ENCODE results near the gene NR6A1.

NR6A1 gene

DNA sequence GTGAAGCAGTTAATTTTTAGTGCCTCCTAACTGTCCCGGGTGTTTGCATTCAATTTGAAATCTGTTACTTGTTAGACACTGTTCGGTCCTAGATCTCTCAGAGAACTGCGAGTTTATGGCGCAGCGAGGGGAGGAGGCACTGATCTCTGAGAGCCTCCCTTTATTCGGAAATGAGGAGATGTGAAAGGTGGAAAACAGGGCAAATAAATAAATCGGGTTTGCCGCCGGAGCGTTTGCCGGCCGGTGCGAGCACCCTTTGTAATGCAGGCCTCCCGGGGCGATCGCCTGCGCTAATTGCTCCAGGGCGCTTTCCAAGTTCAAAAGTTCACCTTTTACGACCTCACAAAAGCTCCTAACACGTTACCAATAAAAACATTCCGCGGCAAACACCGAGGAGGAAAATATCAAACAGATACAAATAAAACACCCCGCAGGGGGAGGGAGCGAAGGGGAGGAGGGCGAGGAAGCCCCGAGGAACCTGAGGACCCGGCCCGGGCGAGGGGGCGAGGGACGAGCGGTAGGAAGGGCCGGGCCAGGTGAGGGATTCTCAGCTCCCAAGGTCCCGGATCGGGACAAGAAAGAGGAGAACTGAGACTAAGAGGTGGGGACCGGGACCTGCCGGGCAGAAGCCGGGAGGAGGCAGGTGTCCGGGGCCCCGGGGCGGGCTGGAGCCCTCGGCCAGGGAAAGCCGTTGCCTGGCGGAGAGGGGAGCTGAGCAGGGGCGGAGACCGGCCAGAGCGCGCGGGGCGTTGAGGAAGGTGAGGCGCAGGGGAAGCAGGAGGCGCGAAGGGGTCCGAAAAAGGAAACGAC is 1.4 kb downstream of the NR6A1 start:
- TF ChIP-seq, protein P1, sequence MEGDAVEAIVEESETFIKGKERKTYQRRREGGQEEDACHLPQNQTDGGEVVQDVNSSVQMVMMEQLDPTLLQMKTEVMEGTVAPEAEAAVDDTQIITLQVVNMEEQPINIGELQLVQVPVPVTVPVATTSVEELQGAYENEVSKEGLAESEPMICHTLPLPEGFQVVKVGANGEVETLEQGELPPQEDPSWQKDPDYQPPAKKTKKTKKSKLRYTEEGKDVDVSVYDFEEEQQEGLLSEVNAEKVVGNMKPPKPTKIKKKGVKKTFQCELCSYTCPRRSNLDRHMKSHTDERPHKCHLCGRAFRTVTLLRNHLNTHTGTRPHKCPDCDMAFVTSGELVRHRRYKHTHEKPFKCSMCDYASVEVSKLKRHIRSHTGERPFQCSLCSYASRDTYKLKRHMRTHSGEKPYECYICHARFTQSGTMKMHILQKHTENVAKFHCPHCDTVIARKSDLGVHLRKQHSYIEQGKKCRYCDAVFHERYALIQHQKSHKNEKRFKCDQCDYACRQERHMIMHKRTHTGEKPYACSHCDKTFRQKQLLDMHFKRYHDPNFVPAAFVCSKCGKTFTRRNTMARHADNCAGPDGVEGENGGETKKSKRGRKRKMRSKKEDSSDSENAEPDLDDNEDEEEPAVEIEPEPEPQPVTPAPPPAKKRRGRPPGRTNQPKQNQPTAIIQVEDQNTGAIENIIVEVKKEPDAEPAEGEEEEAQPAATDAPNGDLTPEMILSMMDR (IDR thresholded peaks at IDR 0.05; ENCODE audit: insufficient read depth, missing control alignments), result no peak
- no peak for FAIRE-seq
- no peak for DNase-seq (ENCODE audit: insufficient read length, low spot score)

DNA sequence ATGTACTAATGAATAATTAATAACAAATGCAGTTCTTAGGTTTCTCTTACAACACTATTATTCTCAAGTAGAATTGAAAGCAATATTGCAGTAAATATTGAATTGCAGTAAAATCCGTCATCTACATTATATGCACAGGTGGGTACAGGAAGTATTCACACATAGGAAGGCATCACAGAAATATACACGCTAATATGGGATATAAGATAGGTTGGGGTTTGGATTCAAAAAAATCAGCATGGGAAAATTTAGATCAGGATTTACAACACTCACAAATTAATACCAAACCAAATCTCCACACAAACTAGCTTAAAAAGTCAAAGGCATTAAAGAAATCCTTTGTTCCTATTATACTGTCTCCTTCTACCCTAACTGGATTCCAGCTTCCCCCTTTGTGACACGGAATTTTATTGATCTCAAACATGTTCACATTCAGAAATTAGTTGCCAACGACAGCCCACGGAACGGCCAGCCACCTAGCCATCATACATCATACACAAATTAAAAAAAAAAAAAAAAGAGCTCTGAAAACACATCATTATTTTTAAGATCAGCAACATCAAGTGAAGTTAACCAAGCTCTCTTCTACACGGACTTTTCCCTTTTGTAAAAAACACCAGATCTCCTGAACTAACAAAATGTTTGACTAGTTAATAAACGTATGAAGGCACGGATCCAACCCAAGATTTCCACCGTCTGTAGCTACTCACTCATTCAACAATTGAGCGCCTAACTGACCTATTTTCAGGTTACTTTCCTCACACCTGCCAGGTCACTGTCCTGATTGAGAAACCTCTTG is 2.2 kb downstream of the NR6A1 start:
- TF ChIP-seq, protein P1 (IDR thresholded peaks at IDR 0.05; ENCODE audit: insufficient read depth, missing control alignments), result no peak
- FAIRE-seq (no peak), DNase-seq (ENCODE audit: insufficient read length, low spot score) (no peak)

DNA sequence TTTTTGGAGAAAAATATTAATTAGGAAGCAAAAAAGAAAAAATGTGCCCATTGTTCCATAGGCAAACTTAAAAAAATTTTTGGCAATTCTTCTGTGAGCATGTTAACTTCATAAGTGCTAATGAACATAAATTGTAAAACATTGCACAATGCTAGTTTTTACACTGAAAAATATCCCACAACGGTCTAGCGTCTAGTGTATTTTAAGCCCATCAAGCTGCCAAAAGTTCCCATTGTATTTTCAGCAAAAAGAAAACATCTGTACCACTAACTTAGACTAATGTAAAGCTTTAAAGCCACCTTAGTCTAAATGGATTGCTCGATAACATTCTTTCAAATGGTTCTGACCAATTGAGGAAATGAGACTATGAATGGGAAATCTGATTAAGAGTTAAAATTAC is 2.8 kb downstream of the NR6A1 start:
- FAIRE-seq (no peak), DNase-seq (ENCODE audit: insufficient read length, low spot score) (no peak)
- TF ChIP-seq, protein P1 (IDR thresholded peaks at IDR 0.05; ENCODE audit: insufficient read depth, missing control alignments), result no peak

DNA sequence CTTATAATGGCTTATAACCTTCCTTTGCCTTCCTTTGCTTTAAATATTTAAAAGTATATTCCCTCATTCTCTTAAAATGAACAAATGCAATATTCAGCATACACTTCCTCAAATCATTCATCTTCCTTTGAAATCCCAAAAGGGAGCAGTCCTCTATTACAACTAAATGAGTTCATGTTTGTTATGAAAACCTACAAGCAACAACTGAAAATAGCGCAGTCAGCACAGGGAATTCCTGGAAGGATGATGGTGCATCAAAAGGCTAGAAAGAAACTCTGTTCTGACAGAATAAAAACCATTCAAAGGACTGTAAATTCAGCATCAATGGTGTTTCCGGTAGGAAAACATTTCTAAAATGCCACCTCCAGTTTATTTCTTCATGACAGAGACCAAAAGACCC is 3.3 kb downstream of the NR6A1 start:
- DNase-seq (ENCODE audit: insufficient read length, low spot score) (no peak), FAIRE-seq (no peak)
- TF ChIP-seq, protein P1 (IDR thresholded peaks at IDR 0.05; ENCODE audit: insufficient read depth, missing control alignments), result no peak

DNA sequence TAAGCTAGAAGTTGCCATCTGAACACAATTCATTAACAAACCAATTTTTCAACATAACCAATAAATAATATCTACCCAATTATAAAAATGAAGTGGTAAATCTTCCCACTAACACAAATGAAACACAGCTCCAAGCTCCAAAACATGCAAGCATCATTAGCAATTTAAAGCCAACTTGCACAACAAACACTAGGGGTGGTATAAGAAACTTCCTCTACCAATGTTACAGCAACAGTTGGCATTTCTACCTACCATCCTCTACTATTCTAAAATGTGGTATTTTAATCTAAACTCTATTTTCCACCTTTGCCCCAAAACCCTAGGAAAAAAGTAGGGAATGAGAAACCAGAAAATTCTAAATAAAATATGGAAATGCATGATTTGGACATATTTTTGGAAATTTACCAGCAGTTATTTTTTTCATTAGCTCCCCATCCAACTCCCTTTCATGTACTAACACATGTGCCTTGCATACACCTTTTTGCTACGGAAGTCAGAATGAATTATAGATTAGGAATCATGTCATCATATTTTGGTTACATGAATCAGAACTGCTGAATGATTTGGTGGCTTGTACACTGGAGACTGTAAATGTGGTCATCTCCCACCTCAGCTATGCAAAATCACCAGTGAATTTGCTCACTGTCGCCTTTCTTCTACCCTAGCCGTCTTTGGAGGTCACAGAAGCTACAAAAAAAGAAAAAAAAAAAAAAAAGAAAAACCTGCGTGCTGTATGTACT is 4.1 kb downstream of the NR6A1 start:
- DNase-seq (ENCODE audit: insufficient read length, low spot score) (no peak), FAIRE-seq (no peak)
- TF ChIP-seq, protein P1 (IDR thresholded peaks at IDR 0.05; ENCODE audit: insufficient read depth, missing control alignments), result no peak

DNA sequence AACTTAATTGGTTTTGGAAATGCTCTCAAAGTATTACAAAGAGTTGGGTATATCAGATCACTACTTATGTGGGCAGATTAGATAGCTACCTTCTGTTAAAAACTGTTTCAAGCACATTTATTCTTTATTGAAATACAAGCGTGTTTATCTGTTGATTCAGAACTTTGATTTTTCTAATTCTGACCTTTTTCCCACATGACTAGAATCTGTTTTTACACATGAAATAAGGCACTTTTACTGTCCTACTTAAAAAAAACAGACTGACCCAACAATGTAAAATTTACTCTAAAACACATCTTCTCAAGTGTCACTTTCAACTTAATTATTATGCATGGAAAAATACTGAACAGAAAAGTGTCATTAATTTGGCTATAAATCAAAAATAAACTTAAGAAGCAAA is 4.8 kb downstream of the NR6A1 start:
- TF ChIP-seq, protein P1 (IDR thresholded peaks at IDR 0.05; ENCODE audit: insufficient read depth, missing control alignments), result no peak
- FAIRE-seq (no peak), DNase-seq (ENCODE audit: insufficient read length, low spot score) (no peak)
